T-cell (primary cell): ENCODE results near the gene SIK2. TPM values are rescaled to one million over a fixed set of nuclear protein-coding genes. Genes with fewer than 3 reads are reported as not detected.

Experiments used
- ATAC-seq, 4 experiments: fragments of 200-7000 bp in 3 of 4; fragments of 150-1000 bp in 1 of 4; cut with Tn5 transposase; replicated peaks in 1 of 4; 1 replicate in 3 of 4; 2 replicates in 1 of 4; pipeline ENCODE4 v1.10.0; 2021; ENCODE audit warnings: moderate library complexity in 3 of 4, mild to moderate bottlenecking in 2 of 4, moderate number of reproducible peaks in 1 of 4
- CTCF ChIA-PET, 2 donors: fragments of 300-600 bp; sonication (Branson Sonifier 250); formaldehyde crosslinking; loops; one replicate each; lab custom pipeline; 2022; ENCODE audit warnings: antibody characterized with exemption in 2 of 2; lab: Charles Lee
- POLR2A ChIA-PET, 2 donors: fragments of 300-600 bp; sonication (Branson Sonifier 250); formaldehyde crosslinking; loops; one replicate each; lab custom pipeline; 2022; ENCODE audit warnings: antibody characterized with exemption in 2 of 2; lab: Charles Lee
- DNase-seq, 35 experiments: peaks; one replicate each; pipeline versions ENCODE4 v3.0.0 to v3.0.0-alpha.2; 2013 to 2023
- H3K27ac ChIP-seq: one replicate; pipeline ENCODE4 v1.5.1; 2013; ENCODE audit warnings: low read length
- H3K27me3 ChIP-seq, 2 experiments: replicated peaks in 1 of 2; 1 replicate in 1 of 2; 2 replicates in 1 of 2; pipeline versions ENCODE4 v1.6.1 to v1.7.0; 2013; ENCODE audit warnings: low read length in 1 of 2, mixed read lengths in 1 of 2; ENCODE audit not compliant: control insufficient read depth in 2 of 2, insufficient read depth in 2 of 2; ENCODE audit errors: extremely low read depth in 1 of 2
- H3K36me3 ChIP-seq, 2 donors: 1 replicate in 1 of 2; 2 replicates in 1 of 2; pipeline versions ENCODE4 v1.6.1 to v1.7.0; 2013; ENCODE audit warnings: low read length in 1 of 2; ENCODE audit not compliant: control insufficient read depth in 2 of 2, insufficient read depth in 1 of 2; ENCODE audit errors: extremely low read depth in 1 of 2
- H3K4me1 ChIP-seq, 2 experiments: 1 replicate in 1 of 2; 2 replicates in 1 of 2; pipeline versions ENCODE4 v1.6.1 to v1.7.0; 2013; ENCODE audit warnings: low read length in 2 of 2, mixed read lengths in 1 of 2; ENCODE audit not compliant: insufficient read depth in 2 of 2, control insufficient read depth in 1 of 2; ENCODE audit errors: extremely low read depth in 1 of 2
- H3K4me3 ChIP-seq, 2 donors: 1 replicate in 1 of 2; 2 replicates in 1 of 2; pipeline versions ENCODE4 v1.5.1 to v1.7.0; 2013; ENCODE audit warnings: mild to moderate bottlenecking in 2 of 2, low read length in 1 of 2, moderate library complexity in 1 of 2; ENCODE audit not compliant: control insufficient read depth in 1 of 2; ENCODE audit errors: extremely low read depth in 1 of 2
- H3K9me3 ChIP-seq: 2 replicates; pipeline ENCODE4 v1.7.0; 2013
- H3K27ac Mint-ChIP-seq, 2 donors: one replicate each; pipeline ENCODE4 v1.8.0; 2020 to 2021; ENCODE audit warnings: mild to moderate bottlenecking in 2 of 2, mixed read lengths in 2 of 2
- H3K27me3 Mint-ChIP-seq, 2 donors: one replicate each; pipeline ENCODE4 v1.8.0; 2021 to 2022; ENCODE audit warnings: mixed read lengths in 2 of 2
- H3K36me3 Mint-ChIP-seq: one replicate; pipeline ENCODE4 v1.8.0; 2021; ENCODE audit warnings: mixed read lengths
- H3K4me1 Mint-ChIP-seq, 3 donors: one replicate each; pipeline ENCODE4 v1.8.0; 2020 to 2022; ENCODE audit warnings: mixed read lengths in 3 of 3, mild to moderate bottlenecking in 1 of 3
- H3K4me3 Mint-ChIP-seq, 3 donors: one replicate each; pipeline ENCODE4 v1.8.0; 2020 to 2022; ENCODE audit warnings: mild to moderate bottlenecking in 3 of 3, mixed read lengths in 3 of 3, moderate library complexity in 3 of 3
- H3K9me3 Mint-ChIP-seq, 3 donors: one replicate each; pipeline ENCODE4 v1.8.0; 2020 to 2022; ENCODE audit warnings: mixed read lengths in 3 of 3
- WGBS: methylation state at CpG from one replicate; pipeline ENCODE4 v1.1.5; 2013; ENCODE audit warnings: missing lambda C conversion rate; ENCODE audit not compliant: insufficient coverage; 5-methylcytosine and 5-hydroxymethylcytosine counted together
- total RNA-seq, 35 experiments: library from RNA in 6 of 35; stranded (reverse) in 6 of 35; fragments of 120-200 nt in 1 of 35; gene quantifications; one replicate each; pipeline versions ENCODE4 v1.2.1 to v1.2.4 and lab custom pipeline; 2013 to 2026

The SIK2 gene
- total RNA-seq, 5 donors from 2014 or later (not counting 1 experiment from before 2014, with no cell fraction given), result 6.0 to 11.4 (median 9.1) TPM

DNA sequence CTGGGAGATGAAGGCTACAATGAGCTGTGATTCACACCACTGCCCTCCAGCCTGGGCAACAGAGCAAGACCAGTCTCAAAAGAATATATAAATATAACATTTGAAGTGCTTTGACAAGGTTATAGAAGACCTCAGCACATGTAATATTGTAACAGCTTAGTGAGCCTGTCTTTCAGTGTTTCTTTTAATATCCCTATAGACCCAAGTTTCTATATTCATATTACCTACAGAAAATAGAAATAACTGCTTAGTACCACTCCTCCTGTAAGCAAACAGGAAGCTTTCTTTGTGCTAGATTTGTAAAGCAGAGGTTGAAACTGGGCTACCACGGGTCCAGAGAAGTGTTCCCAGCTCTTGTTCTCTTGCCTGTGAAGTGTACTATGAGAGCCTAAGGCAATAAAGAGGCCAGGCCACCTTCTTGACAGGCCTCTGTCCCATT, 95.7 kb downstream of the SIK2 start:
- no peak overlapping the region for H3K27ac ChIP-seq
- H3K27me3 ChIP-seq, result no peaks in the 10 kb centered on the region
- no peak for ATAC-seq
- no peaks in the 10 kb centered on the region for H3K4me1 ChIP-seq
- Mint-ChIP-seq H3K36me3 (peaks cover 20% of the 10 kb centered on the region), H3K9me3 (no peaks in the 10 kb centered on the region), H3K27me3 (no peaks in the 10 kb centered on the region), H3K4me3 (no peak overlapping the region), H3K27ac (no peak overlapping the region), H3K4me1 (peaks cover 0 to 8% (median 3%) of the 10 kb centered on the region in 3 donors)
- DNase-seq, result no peak
- H3K9me3 ChIP-seq, result no peaks in the 10 kb centered on the region
- peaks cover 0 to 7% of the 10 kb centered on the region in 2 donors for H3K36me3 ChIP-seq
- 100% methylated on average over 1 of the region's 1 CpG for WGBS
- CTCF ChIA-PET, result interaction anchor here in 1 of 2 donors (0.5 kb wide), 1 partner anchor 93 kb away, joined by 7 read pairs; no protein-coding TSS in a partner anchor
- no peak overlapping the region for H3K4me3 ChIP-seq
- POLR2A ChIA-PET, result no interaction called here

GRCh38 chr11:111698852-111699559, 96.8 kb downstream of the SIK2 start:
- Histone ChIP-seq H3K4me1 (no peaks in the 10 kb centered on the region), H3K27ac (no peak overlapping the region), H3K36me3 (peaks cover 4 to 17% of the 10 kb centered on the region in 2 donors), H3K27me3 (no peaks in the 10 kb centered on the region), H3K4me3 (no peak overlapping the region), H3K9me3 (no peaks in the 10 kb centered on the region)
- Mint-ChIP-seq H3K27me3 (no peaks in the 10 kb centered on the region), H3K4me3 (no peak overlapping the region), H3K27ac (no peak overlapping the region), H3K9me3 (no peaks in the 10 kb centered on the region), H3K4me1 (peaks cover 0 to 8% (median 3%) of the 10 kb centered on the region in 3 donors), H3K36me3 (peaks cover 29% of the 10 kb centered on the region)
- no CpG with 5 or more reads among the region's 3 CpGs for WGBS
- DNase-seq (no peak), ATAC-seq (no peak)
- ChIA-PET CTCF (no interaction called here), POLR2A (interaction anchor here in 1 of 2 donors (0.5 kb wide), 1 partner anchor 1418 kb away, joined by 9 read pairs; no protein-coding TSS in a partner anchor)

- peaks cover 7 to 21% of the 10 kb centered on the region in 2 donors for H3K36me3 ChIP-seq
- DNase-seq (no peak), ATAC-seq (no peak)
- ChIA-PET POLR2A (interaction anchor here in 1 of 2 donors (0.5 kb wide), 1 partner anchor 1418 kb away, joined by 9 read pairs; no protein-coding TSS in a partner anchor), CTCF (interaction anchor here in 1 of 2 donors (0.6 kb wide), 1 partner anchor 102 kb away, joined by 4 read pairs; no protein-coding TSS in a partner anchor)
- Mint-ChIP-seq H3K9me3 (no peaks in the 10 kb centered on the region), H3K27me3 (no peaks in the 10 kb centered on the region), H3K4me3 (no peak overlapping the region), H3K4me1 (peaks cover 0 to 8% (median 3%) of the 10 kb centered on the region in 3 donors), H3K27ac (no peak overlapping the region), H3K36me3 (peaks cover 29% of the 10 kb centered on the region)
- no peaks in the 10 kb centered on the region for H3K9me3 ChIP-seq
- H3K27me3 ChIP-seq, result no peaks in the 10 kb centered on the region
- H3K4me3 ChIP-seq, result no peak overlapping the region
- H3K27ac ChIP-seq, result no peak overlapping the region
- no peaks in the 10 kb centered on the region for H3K4me1 ChIP-seq
- no CpG with 5 or more reads among the region's 1 CpG for WGBS
Measured at GRCh38 chr11:111699579-111700156, 97.4 kb downstream of the SIK2 start.

GRCh38 chr11:111700162-111700561, 97.9 kb downstream of the SIK2 start:
- DNase-seq (no peak), ATAC-seq (no peak)
- Mint-ChIP-seq H3K4me3 (no peak overlapping the region), H3K9me3 (no peaks in the 10 kb centered on the region), H3K4me1 (peaks cover 0 to 8% (median 2%) of the 10 kb centered on the region in 3 donors), H3K27me3 (no peaks in the 10 kb centered on the region), H3K36me3 (peaks cover 30% of the 10 kb centered on the region), H3K27ac (no peak overlapping the region)
- 100% methylated on average over 1 of the region's 1 CpG for WGBS
- H3K27ac ChIP-seq, result no peak overlapping the region
- H3K36me3 ChIP-seq, result peaks cover 7 to 26% of the 10 kb centered on the region in 2 donors
- H3K9me3 ChIP-seq, result no peaks in the 10 kb centered on the region
- H3K27me3 ChIP-seq, result no peaks in the 10 kb centered on the region
- H3K4me1 ChIP-seq, result no peaks in the 10 kb centered on the region
- ChIA-PET POLR2A (no interaction called here), CTCF (interaction anchor here in 1 of 2 donors (0.6 kb wide), 1 partner anchor 102 kb away, joined by 4 read pairs; no protein-coding TSS in a partner anchor)
- no peak overlapping the region for H3K4me3 ChIP-seq

DNA sequence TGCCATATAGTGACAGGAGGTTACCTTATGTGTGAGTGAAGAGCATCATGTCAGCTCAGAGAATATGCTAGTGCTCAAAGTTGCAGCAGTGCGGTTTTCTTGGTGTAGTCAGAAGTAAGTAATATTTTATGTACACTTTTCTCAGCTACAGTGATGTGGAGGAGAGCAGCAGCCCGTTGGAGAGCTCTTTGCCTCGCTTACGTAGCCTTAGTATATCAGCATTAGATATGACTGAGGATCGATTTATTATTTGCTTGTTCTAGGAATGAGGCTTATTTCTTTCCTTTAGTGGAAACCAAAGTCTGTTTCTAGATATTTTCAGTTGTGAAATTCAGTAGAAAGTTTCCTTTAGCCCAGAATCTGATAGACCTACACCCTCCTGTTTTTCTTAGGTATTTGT, 100.4 kb downstream of the SIK2 start:
- Histone ChIP-seq H3K27me3 (no peaks in the 10 kb centered on the region), H3K27ac (no peak overlapping the region), H3K36me3 (peaks cover 7 to 42% of the 10 kb centered on the region in 2 donors), H3K9me3 (no peaks in the 10 kb centered on the region), H3K4me3 (no peak overlapping the region), H3K4me1 (no peaks in the 10 kb centered on the region)
- ChIA-PET CTCF (no interaction called here), POLR2A (no interaction called here)
- Mint-ChIP-seq H3K9me3 (no peaks in the 10 kb centered on the region), H3K27ac (no peak overlapping the region), H3K36me3 (peaks cover 44% of the 10 kb centered on the region), H3K27me3 (no peaks in the 10 kb centered on the region), H3K4me3 (no peak overlapping the region), H3K4me1 (peaks cover 0 to 8% (median 2%) of the 10 kb centered on the region in 3 donors)
- ATAC-seq, result no peak
- WGBS, result no CpG with 5 or more reads among the region's 5 CpGs
- no peak for DNase-seq

GRCh38 chr11:111703576-111703975, 101.3 kb downstream of the SIK2 start:
- peaks cover 7 to 51% of the 10 kb centered on the region in 2 donors for H3K36me3 ChIP-seq
- Mint-ChIP-seq H3K27ac (no peak overlapping the region), H3K4me1 (peaks cover 0 to 7% (median 2%) of the 10 kb centered on the region in 3 donors), H3K27me3 (no peaks in the 10 kb centered on the region), H3K36me3 (peaks cover 46% of the 10 kb centered on the region), H3K4me3 (no peak overlapping the region), H3K9me3 (no peaks in the 10 kb centered on the region)
- DNase-seq, result no peak
- H3K27me3 ChIP-seq, result no peaks in the 10 kb centered on the region
- ChIA-PET POLR2A (no interaction called here), CTCF (no interaction called here)
- H3K9me3 ChIP-seq, result no peaks in the 10 kb centered on the region
- H3K27ac ChIP-seq, result no peak overlapping the region
- no peak overlapping the region for H3K4me3 ChIP-seq
- no peak for ATAC-seq
- H3K4me1 ChIP-seq, result no peaks in the 10 kb centered on the region
- WGBS, result no CpG with 5 or more reads among the region's 1 CpG
